Endometrium (tissue), 2 donors: ENCODE measurements around the gene CXXC5.
"Not testable (repeated sequence)": the region's sequence is repeated elsewhere in the genome, so short reads cannot be mapped to it uniquely, and the experiment has no call there.

ENCODE experiments used
- FAIRE-seq: peaks from 2 replicates; lab custom pipeline; 2012; peaks lifted over from hg19 to GRCh38; lab: Jason Lieb, UNC
- donor health status: control.
- donor health status: control.

Gene CXXC5

DNA sequence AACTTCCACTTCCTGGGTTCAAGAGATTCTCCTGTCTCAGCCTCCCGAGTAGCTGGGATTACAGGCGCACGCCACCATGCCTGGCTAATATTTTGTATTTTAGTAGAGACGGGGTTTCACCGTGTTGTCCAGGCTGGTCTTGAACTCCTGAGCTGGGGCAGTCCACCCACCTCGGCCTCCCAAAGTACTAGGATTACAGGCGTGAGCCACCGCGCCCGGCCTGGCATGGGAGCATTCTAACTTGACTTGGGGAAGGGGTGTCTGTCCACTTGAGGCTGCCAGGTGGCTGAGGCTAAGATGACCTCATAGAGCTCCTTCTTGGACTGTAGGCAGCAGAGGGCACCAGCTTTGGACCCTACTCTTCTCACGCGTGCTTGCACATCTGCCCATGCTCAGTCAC is 65.7 kb downstream of the CXXC5 start:
- not testable (repeated sequence) for FAIRE-seq

DNA sequence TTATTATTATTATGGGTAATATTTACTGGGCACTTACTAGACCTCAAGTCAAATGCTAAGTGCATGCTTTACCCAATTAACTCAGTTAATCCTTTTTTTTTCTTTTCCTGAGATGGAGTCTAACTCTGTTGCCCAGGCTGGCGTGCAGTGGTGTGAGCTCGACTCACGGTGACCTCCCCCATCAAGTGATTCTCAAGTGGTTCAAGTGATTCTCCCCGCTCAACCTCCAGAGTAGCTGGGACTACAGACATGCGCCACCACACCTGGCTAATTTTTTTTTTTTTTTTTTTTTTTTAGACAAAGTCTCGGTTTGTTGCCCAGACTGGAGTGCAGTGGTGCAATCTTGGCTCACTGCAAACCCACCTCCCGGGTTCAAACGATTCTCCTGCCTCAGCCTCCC is 69.1 kb downstream of the CXXC5 start:
- no peak for FAIRE-seq

GRCh38 chr5:139718403-139718802 is 70.3 kb downstream of the CXXC5 start:
- not testable (repeated sequence) for FAIRE-seq

GRCh38 chr5:139719970-139720369 is 71.8 kb downstream of the CXXC5 start:
- not testable (repeated sequence) for FAIRE-seq

GRCh38 chr5:139723986-139724587 is 75.9 kb downstream of the CXXC5 start:
- no peak for FAIRE-seq

DNA sequence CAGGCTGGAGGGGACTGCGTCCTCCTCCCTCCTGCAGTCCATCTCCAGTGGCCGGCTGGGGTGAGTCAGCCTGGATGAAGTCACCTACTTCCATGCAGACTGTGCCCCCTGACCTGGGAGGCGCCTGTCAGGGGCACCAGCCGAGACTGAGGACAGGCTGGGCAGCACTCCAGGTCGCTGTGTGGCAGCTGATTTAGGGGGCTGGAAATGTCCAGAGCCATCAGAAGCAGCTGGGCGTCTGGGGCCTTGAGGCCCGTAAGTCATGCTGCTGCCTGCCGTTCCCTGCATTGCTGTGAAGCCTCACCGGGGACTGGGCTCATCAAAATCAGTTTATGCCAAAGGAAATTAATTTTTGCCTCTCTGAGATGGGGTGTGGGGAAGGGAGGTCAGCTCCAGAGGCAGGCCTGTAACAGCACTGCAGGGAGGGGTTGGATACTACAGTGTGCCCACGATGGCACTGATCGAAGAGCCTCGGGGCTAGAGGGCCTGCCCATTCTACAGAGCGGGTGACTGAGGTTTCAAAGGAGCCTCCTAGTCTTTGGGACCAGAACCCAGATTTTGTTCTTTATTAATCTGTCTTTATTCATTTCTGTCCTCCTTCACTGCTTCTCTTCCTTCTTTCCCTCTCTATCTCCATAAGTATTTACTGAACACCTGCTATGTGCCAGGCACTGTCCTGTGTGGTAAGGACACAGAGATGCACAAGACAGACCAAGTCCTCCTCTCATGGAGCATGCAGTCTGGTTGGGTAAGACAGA is 77.1 kb downstream of the CXXC5 start:
- FAIRE-seq: no peak

DNA sequence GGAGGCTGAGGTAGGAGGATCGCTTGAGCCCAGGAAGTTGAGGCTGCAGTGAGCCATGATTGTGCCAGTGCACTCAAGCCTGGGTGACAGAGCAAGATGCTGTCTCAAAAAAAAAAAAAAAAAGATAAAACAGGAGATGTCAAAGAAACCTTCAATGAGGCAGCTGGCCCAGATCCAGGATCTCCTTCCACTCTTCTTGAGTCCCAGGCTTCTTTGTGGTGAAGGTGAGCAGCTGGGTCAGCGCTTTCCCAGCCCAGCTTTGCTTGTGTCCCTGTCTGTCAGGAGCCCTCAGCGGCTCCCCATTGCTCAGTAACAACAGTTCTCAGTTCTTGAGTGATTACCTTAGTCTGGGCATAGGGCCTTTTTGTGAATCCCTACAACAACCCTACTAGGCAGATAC is 78.1 kb downstream of the CXXC5 start:
- FAIRE-seq: no peak

GRCh38 chr5:139727615-139728014 is 79.5 kb downstream of the CXXC5 start:
- not testable (repeated sequence) for FAIRE-seq

DNA sequence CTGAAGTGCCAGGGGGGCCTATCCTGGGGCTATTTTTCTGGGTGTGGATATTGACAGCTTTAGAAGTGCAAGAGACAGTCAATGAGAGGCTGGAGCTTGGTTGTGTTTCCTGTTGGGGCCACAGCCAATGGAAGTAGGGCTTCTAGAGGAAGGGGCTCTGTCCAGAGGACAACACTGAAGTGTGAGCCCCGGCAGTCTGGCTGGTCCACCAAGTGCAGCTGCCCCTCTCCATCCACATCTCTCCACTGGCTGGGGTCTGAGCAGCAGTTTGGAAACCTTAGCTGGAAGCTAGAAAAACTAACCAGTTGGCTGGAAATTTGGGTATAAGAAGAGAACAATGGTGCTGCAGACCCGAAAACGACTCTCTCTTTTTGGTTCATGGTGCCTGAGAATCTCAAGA is 83.1 kb downstream of the CXXC5 start:
- FAIRE-seq: no peak

- no peak for FAIRE-seq
These were observed 83.9 kb downstream of the CXXC5 start for GRCh38 chr5:139732019-139732418.

DNA sequence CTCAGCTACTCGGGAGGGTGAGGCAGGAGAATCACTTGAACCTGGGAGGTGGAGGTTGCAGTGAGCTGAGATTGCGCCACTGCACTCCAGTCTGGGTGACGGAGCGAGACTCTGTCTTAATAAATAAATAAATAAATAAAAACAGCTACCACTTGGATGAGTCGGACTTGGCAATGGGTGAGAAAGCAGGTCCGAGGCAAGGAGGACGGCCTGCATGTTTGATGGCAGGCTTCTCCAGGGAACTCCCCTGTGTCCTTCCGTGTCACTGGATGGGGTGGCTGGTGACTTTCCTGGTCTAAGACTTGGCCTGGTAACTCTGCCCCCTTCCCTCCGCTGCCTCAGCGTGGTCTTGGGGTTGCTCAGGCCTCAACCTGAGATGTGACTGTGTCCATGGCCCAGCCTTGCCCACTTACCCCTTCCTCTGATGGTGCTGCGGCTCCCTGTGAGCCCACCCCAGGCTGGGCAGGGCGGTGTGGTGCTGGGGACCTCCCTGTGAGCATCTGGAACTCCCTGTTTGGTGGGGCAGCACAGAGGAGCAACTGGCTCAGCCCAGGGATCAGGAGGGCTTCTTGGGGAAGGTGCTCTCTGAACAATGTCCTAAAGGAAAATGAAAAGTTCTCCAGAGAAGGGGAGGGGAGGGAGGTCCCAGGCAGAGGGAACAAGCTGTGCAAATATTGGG is 85.0 kb downstream of the CXXC5 start:
- no peak for FAIRE-seq
